Ascending aorta (tissue), 2 donors: ENCODE data around the gene LMTK2. TPM values are rescaled to one million over a fixed set of nuclear protein-coding genes. Genes with fewer than 3 reads are reported as not detected.
"Not testable (repeated sequence)": the region's sequence is repeated elsewhere in the genome, so short reads cannot be mapped to it uniquely, and the experiment has no call there.

Experiments used
- DNase-seq, 2 donors: peaks; one replicate each; pipeline ENCODE4 v3.0.0-alpha.2; 2019; ENCODE audit warnings: low spot score in 2 of 2
- H3K27ac ChIP-seq, 2 donors: fragments of 200-600 bp; sonication (generic); one replicate each; pipeline ENCODE4 v1.5.1; 2016 to 2017; ENCODE audit warnings: mild to moderate bottlenecking in 1 of 2
- H3K27me3 ChIP-seq: fragments of 200-600 bp; sonication (generic); one replicate; pipeline ENCODE4 v1.5.1; 2017
- H3K36me3 ChIP-seq, 2 donors: fragments of 200-600 bp; sonication (generic); one replicate each; pipeline ENCODE4 v1.5.1; 2016
- H3K4me1 ChIP-seq, 2 donors: fragments of 200-600 bp; sonication (generic); one replicate each; pipeline ENCODE4 v1.5.1; 2016 to 2017; ENCODE audit warnings: mild to moderate bottlenecking in 1 of 2
- H3K4me3 ChIP-seq, 2 donors: fragments of 200-600 bp; sonication (generic); one replicate each; pipeline ENCODE4 v1.5.1; 2016 to 2017; ENCODE audit warnings: mild to moderate bottlenecking in 1 of 2
- H3K9me3 ChIP-seq, 2 donors: fragments of 200-600 bp; sonication (generic); one replicate each; pipeline ENCODE4 v1.5.1; 2016
- CTCF ChIP-seq, 3 experiments: fragments of 200-600 bp in 2 of 3; fragments of 450-650 bp in 1 of 3; sonication (generic) in 2 of 3; IDR thresholded peaks; one replicate each; pipeline ENCODE4 v1.5.1; 2016 to 2019; ENCODE audit warnings: antibody characterized with exemption in 3 of 3, mild to moderate bottlenecking in 1 of 3, moderate library complexity in 1 of 3
- intact Hi-C: fragments of 100-400 bp; cut with DNase I; formaldehyde crosslinking; loops from one replicate; pipeline ENCODE4 v1.15.1; 2023
- total RNA-seq: library from RNA; depleted of rRNA; stranded (reverse); fragments of >200 nt; gene quantifications from one replicate; pipeline ENCODE4 v1.1.0, GENCODE V29; 2016

Gene LMTK2
- total RNA-seq, 1 donor from 2014 or later, result 11.8 TPM

- no peak for DNase-seq
- H3K9me3 ChIP-seq, result no peaks in the 10 kb centered on the region
- intact Hi-C loops, result no loop called here
Measured at GRCh38 chr7:98115746-98116525, 9.3 kb downstream of the LMTK2 start.

GRCh38 chr7:98116656-98117461 is 10.2 kb downstream of the LMTK2 start:
- Histone ChIP-seq H3K27ac (no peak overlapping the region), H3K36me3 (no peaks in the 10 kb centered on the region)
- intact Hi-C loops, result no loop called here

More at GRCh38 chr7:98115746-98116525, 9.3 kb downstream of the LMTK2 start:
- no peak for TF ChIP-seq CTCF (IDR thresholded peaks at IDR 0.05)
- Histone ChIP-seq H3K27me3 (no peaks in the 10 kb centered on the region), H3K4me1 (no peaks in the 10 kb centered on the region), H3K27ac (no peak overlapping the region), H3K4me3 (no peak overlapping the region), H3K36me3 (no peaks in the 10 kb centered on the region)

GRCh38 chr7:98119256-98119918 is 12.7 kb downstream of the LMTK2 start:
- Histone ChIP-seq H3K9me3 (no peaks in the 10 kb centered on the region), H3K4me3 (no peak overlapping the region), H3K27ac (no peak overlapping the region), H3K27me3 (no peaks in the 10 kb centered on the region), H3K36me3 (no peaks in the 10 kb centered on the region), H3K4me1 (no peaks in the 10 kb centered on the region)
- TF ChIP-seq CTCF (IDR thresholded peaks at IDR 0.05), result no peak
- DNase-seq, result no peak
- intact Hi-C loops, result no loop called here

More at GRCh38 chr7:98116656-98117461, 10.2 kb downstream of the LMTK2 start:
- Histone ChIP-seq H3K9me3 (no peaks in the 10 kb centered on the region), H3K4me1 (no peaks in the 10 kb centered on the region), H3K4me3 (no peak overlapping the region), H3K27me3 (no peaks in the 10 kb centered on the region)
- no peak for DNase-seq
- no peak for TF ChIP-seq CTCF (IDR thresholded peaks at IDR 0.05)

- TF ChIP-seq CTCF (IDR thresholded peaks at IDR 0.05), result no peak
- no peak for DNase-seq
- H3K27me3 ChIP-seq, result no peaks in the 10 kb centered on the region
- intact Hi-C loops, result no loop called here
- no peak overlapping the region for H3K27ac ChIP-seq
- no peaks in the 10 kb centered on the region for H3K36me3 ChIP-seq
- no peaks in the 10 kb centered on the region for H3K9me3 ChIP-seq
- no peaks in the 10 kb centered on the region for H3K4me1 ChIP-seq
- no peak overlapping the region for H3K4me3 ChIP-seq
Measured at GRCh38 chr7:98120559-98120958, 13.9 kb downstream of the LMTK2 start.

GRCh38 chr7:98121388-98121787 is 14.7 kb downstream of the LMTK2 start:
- H3K4me1 ChIP-seq, H3K27ac ChIP-seq, H3K27me3 ChIP-seq, H3K4me3 ChIP-seq, intact Hi-C loops, H3K36me3 ChIP-seq, H3K9me3 ChIP-seq, DNase-seq: not testable (repeated sequence)

- DNase-seq, result no peak
- no peaks in the 10 kb centered on the region for H3K36me3 ChIP-seq
- H3K27ac ChIP-seq, result no peak overlapping the region
- no peaks in the 10 kb centered on the region for H3K9me3 ChIP-seq
- intact Hi-C loops, result no loop called here
- TF ChIP-seq CTCF (IDR thresholded peaks at IDR 0.05), result no peak
- H3K4me3 ChIP-seq, result no peak overlapping the region
- no peaks in the 10 kb centered on the region for H3K27me3 ChIP-seq
- no peaks in the 10 kb centered on the region for H3K4me1 ChIP-seq
Measured at GRCh38 chr7:98123365-98123696, 16.7 kb downstream of the LMTK2 start.
